GM10248 (cell line): Measurements from ENCODE around the gene PMPCA.

Source experiments
- CTCF ChIA-PET: fragments of 300-600 bp; sonication (Branson Sonifier 250); formaldehyde crosslinking; extraction: SDS; loops from one replicate; lab custom pipeline; 2021; ENCODE audit warnings: antibody characterized with exemption; lab: Yijun Ruan, JAX
- POLR2A ChIA-PET: fragments of 350-650 bp; sonication (Branson Sonifier 250); formaldehyde crosslinking; extraction: SDS; loops from one replicate; lab custom pipeline; 2020; ENCODE audit warnings: antibody characterized with exemption; lab: Yijun Ruan, JAX
- DNase-seq: peaks from one replicate; pipeline ENCODE4 v3.0.0; 2012; ENCODE audit errors: extremely low spot score
- CTCF ChIP-seq: IDR thresholded peaks from 2 replicates; pipeline ENCODE4 v1.5.1; 2012; ENCODE audit warnings: mild to moderate bottlenecking, low read depth; ENCODE audit errors: extremely low read depth, missing control alignments, control extremely low read depth

PMPCA gene

GRCh38 chr9:136443087-136443486 lies 32.6 kb downstream of the PMPCA start:
- no peak for TF ChIP-seq CTCF
- CTCF ChIA-PET = interaction anchor here (1.4 kb wide), 1 partner anchor 11 kb away, joined by 4 read pairs; no protein-coding TSS in a partner anchor
- POLR2A ChIA-PET = no interaction called here
- DNase-seq = no peak

- CTCF ChIA-PET = interaction anchor here (1.4 kb wide), 1 partner anchor 11 kb away, joined by 4 read pairs; no protein-coding TSS in a partner anchor
- no peak for TF ChIP-seq CTCF
- POLR2A ChIA-PET = no interaction called here
- DNase-seq = no peak
Measured at GRCh38 chr9:136443687-136444086, 33.2 kb downstream of the PMPCA start.

GRCh38 chr9:136444102-136444501 lies 33.6 kb downstream of the PMPCA start:
- POLR2A ChIA-PET = no interaction called here
- DNase-seq = no peak
- CTCF ChIA-PET = no interaction called here
- no peak for TF ChIP-seq CTCF

GRCh38 chr9:136445799-136446198 lies 35.3 kb downstream of the PMPCA start:
- CTCF ChIA-PET = interaction anchor here (0.8 to 1.6 kb wide), 4 partner anchors 10 to 198 kb away, joined by 3 to 5 read pairs (median 4); no protein-coding TSS in a partner anchor
- DNase-seq = no peak
- POLR2A ChIA-PET = interaction anchor here (0.6 to 0.7 kb wide), 2 partner anchors 352 to 1987 kb away, joined by 4 to 6 read pairs; no protein-coding TSS in a partner anchor
- no peak for TF ChIP-seq CTCF

- DNase-seq = no peak
- POLR2A ChIA-PET = no interaction called here
- TF ChIP-seq CTCF = no peak
- CTCF ChIA-PET = no interaction called here
Measured at GRCh38 chr9:136447173-136447778, 36.8 kb downstream of the PMPCA start.

GRCh38 chr9:136448655-136449054 lies 38.2 kb downstream of the PMPCA start:
- DNase-seq = no peak
- ChIA-PET CTCF (interaction anchor here (1.0 to 1.5 kb wide), 2 partner anchors 8 to 39 kb away, joined by 3 read pairs; partner anchors contain the start of genes ENTR1 and PMPCA), POLR2A (no interaction called here)
- TF ChIP-seq CTCF = no peak
